Upper lobe of left lung (tissue), 6 donors: ENCODE measurements around the gene PLXNA4. TPM values are rescaled to one million over a fixed set of nuclear protein-coding genes. Genes with fewer than 3 reads are reported as not detected.

Experiments
- ATAC-seq, 2 donors: fragments of 200-7000 bp; cut with Tn5 transposase; one replicate each; pipeline ENCODE4 v1.9.1; 2022; ENCODE audit warnings: mild to moderate bottlenecking in 2 of 2, moderate library complexity in 2 of 2; ENCODE audit not compliant: low FRiP score in 2 of 2
- DNase-seq, 2 donors: peaks; one replicate each; pipeline ENCODE4 v3.0.0-alpha.2; 2019 to 2020
- H3K27ac ChIP-seq, 4 donors: fragments of 200-600 bp; sonication (generic); one replicate each; pipeline ENCODE4 v1.5.1; 2016 to 2019
- H3K27me3 ChIP-seq, 4 donors: fragments of 200-600 bp; sonication (generic); one replicate each; pipeline ENCODE4 v1.5.1; 2017 to 2019
- H3K36me3 ChIP-seq, 4 donors: fragments of 200-600 bp; sonication (generic); one replicate each; pipeline ENCODE4 v1.5.1; 2016 to 2019
- H3K4me1 ChIP-seq, 4 donors: fragments of 200-600 bp; sonication (generic); one replicate each; pipeline ENCODE4 v1.5.1; 2018 to 2019
- H3K4me3 ChIP-seq, 4 donors: fragments of 200-600 bp; sonication (generic); one replicate each; pipeline ENCODE4 v1.5.1; 2017 to 2019; ENCODE audit warnings: mild to moderate bottlenecking in 2 of 4, moderate library complexity in 1 of 4
- H3K9me3 ChIP-seq, 4 donors: fragments of 200-600 bp; sonication (generic); one replicate each; pipeline ENCODE4 v1.5.1; 2018 to 2019
- CTCF ChIP-seq, 6 experiments: fragments of 450-650 bp in 4 of 6; fragments of 200-600 bp in 2 of 6; sonication (generic) in 2 of 6; IDR thresholded peaks; one replicate each; pipeline ENCODE4 v1.5.1; 2016 to 2019; ENCODE audit warnings: antibody characterized with exemption in 6 of 6
- EP300 ChIP-seq, 4 donors: sonication (generic); formaldehyde crosslinking; IDR thresholded peaks; one replicate each; pipeline ENCODE4 v1.5.1; 2017; ENCODE audit warnings: antibody characterized with exemption in 4 of 4, control low read depth in 2 of 4
- POLR2A ChIP-seq, 4 donors: fragments of 450-650 bp; IDR thresholded peaks; one replicate each; pipeline ENCODE4 v1.5.1; 2016 to 2017; ENCODE audit warnings: antibody characterized with exemption in 4 of 4, mild to moderate bottlenecking in 2 of 4
- POLR2AphosphoS5 ChIP-seq, 2 donors: sonication (generic); formaldehyde crosslinking; IDR thresholded peaks; one replicate each; pipeline ENCODE4 v1.5.1; 2017; ENCODE audit warnings: antibody characterized with exemption in 2 of 2
- WGBS, 2 donors: methylation state at CpG; one replicate each; pipeline ENCODE4 v1.1.5; 2017 to 2018; 5-methylcytosine and 5-hydroxymethylcytosine counted together
- total RNA-seq, 6 donors: library from RNA; depleted of rRNA in 4 of 6; stranded (reverse); fragments of >200 nt in 4 of 6; gene quantifications; one replicate each; pipeline versions ENCODE4 v1.1.0 to v1.2.1, GENCODE V29; 2016 to 2021
- donor health status: DM: no; HTN: no; CAD: no; lungs with moderate emphysema.
- donor health status: DM: no; HTN: yes; CAD: no; lungs with severe emphysema.

Gene PLXNA4
- total RNA-seq, 6 donors from 2014 or later = 1.1 to 5.9 (median 2.6) TPM

GRCh38 chr7:132255115-132255797 lies 321.0 kb downstream of the PLXNA4 start:
- WGBS, 2 donors = 70 to 74% methylated on average over 3 of the region's 3 CpGs
- ATAC-seq = no peak

GRCh38 chr7:132254455-132254854 lies 321.8 kb downstream of the PLXNA4 start:
- H3K4me3 ChIP-seq = no peak overlapping the region
- no peak for TF ChIP-seq POLR2AphosphoS5 (IDR thresholded peaks at IDR 0.05)
- no peak for TF ChIP-seq POLR2A (IDR thresholded peaks at IDR 0.05)
- no peak for TF ChIP-seq EP300 (IDR thresholded peaks at IDR 0.05)
- no peak for TF ChIP-seq CTCF (IDR thresholded peaks at IDR 0.05)
- H3K9me3 ChIP-seq = no peaks in the 10 kb centered on the region

More at GRCh38 chr7:132255115-132255797, 321.0 kb downstream of the PLXNA4 start:
- Histone ChIP-seq H3K27me3 (no peaks in the 10 kb centered on the region), H3K36me3 (no peaks in the 10 kb centered on the region), H3K27ac (no peak overlapping the region), H3K4me1 (peaks cover 2 to 21% (median 10%) of the 10 kb centered on the region in 4 donors), H3K9me3 (no peaks in the 10 kb centered on the region), H3K4me3 (no peak overlapping the region)
- TF ChIP-seq POLR2A (IDR thresholded peaks at IDR 0.05) = no peak
- DNase-seq = peak in 1 of 2 donors; percentile 60

GRCh38 chr7:132252793-132253100 lies 323.5 kb downstream of the PLXNA4 start:
- peaks cover 2 to 24% (median 11%) of the 10 kb centered on the region in 4 donors for H3K4me1 ChIP-seq

More at GRCh38 chr7:132254455-132254854, 321.8 kb downstream of the PLXNA4 start:
- 86 to 94% methylated on average over 10 to 12 of the region's 12 CpGs for WGBS, 2 donors
- no peaks in the 10 kb centered on the region for H3K36me3 ChIP-seq
- H3K4me1 ChIP-seq = peaks cover 2 to 23% (median 11%) of the 10 kb centered on the region in 4 donors
- DNase-seq (peak in 1 of 2 donors; percentile 22), ATAC-seq (no peak)
- no peaks in the 10 kb centered on the region for H3K27me3 ChIP-seq
- H3K27ac ChIP-seq = no peak overlapping the region

GRCh38 chr7:132251327-132251659 lies 325.0 kb downstream of the PLXNA4 start:
- Histone ChIP-seq H3K27me3 (no peaks in the 10 kb centered on the region), H3K9me3 (no peaks in the 10 kb centered on the region), H3K4me3 (no peak overlapping the region), H3K4me1 (peaks cover 2 to 24% (median 11%) of the 10 kb centered on the region in 4 donors), H3K27ac (peak overlapping the region in 1 of 4 donors; percentile 35), H3K36me3 (no peaks in the 10 kb centered on the region)
- 33 to 36% methylated on average over 2 to 5 of the region's 5 CpGs for WGBS, 2 donors
- ATAC-seq (peak; percentile 63 to 95), DNase-seq (peak; percentile 60 to 93)
- TF ChIP-seq POLR2A (IDR thresholded peaks at IDR 0.05) = no peak
- TF ChIP-seq EP300 (IDR thresholded peaks at IDR 0.05) = peak in 1 of 4 donors; percentile 40
- no peak for TF ChIP-seq CTCF (IDR thresholded peaks at IDR 0.05)
- peak in 1 of 2 donors; percentile 35 for TF ChIP-seq POLR2AphosphoS5 (IDR thresholded peaks at IDR 0.05)

More at GRCh38 chr7:132252793-132253100, 323.5 kb downstream of the PLXNA4 start:
- Histone ChIP-seq H3K27me3 (no peaks in the 10 kb centered on the region), H3K4me3 (no peak overlapping the region), H3K27ac (no peak overlapping the region), H3K9me3 (no peaks in the 10 kb centered on the region), H3K36me3 (no peaks in the 10 kb centered on the region)
- no peak for ATAC-seq
- 29 to 57% methylated on average over 2 of the region's 2 CpGs for WGBS, 2 donors
- DNase-seq = no peak
- TF ChIP-seq POLR2AphosphoS5 (IDR thresholded peaks at IDR 0.05) (no peak), EP300 (IDR thresholded peaks at IDR 0.05) (no peak), CTCF (IDR thresholded peaks at IDR 0.05) (no peak), POLR2A (IDR thresholded peaks at IDR 0.05) (no peak)

- DNase-seq (no peak), ATAC-seq (no peak)
- WGBS, 2 donors = 40 to 58% methylated on average over 4 of the region's 4 CpGs
- no peaks in the 10 kb centered on the region for H3K36me3 ChIP-seq
- H3K4me1 ChIP-seq = peaks cover 2 to 18% (median 7%) of the 10 kb centered on the region in 4 donors
- H3K4me3 ChIP-seq = no peak overlapping the region
- TF ChIP-seq POLR2A (IDR thresholded peaks at IDR 0.05) = no peak
- no peak for TF ChIP-seq EP300 (IDR thresholded peaks at IDR 0.05)
- no peak for TF ChIP-seq CTCF (IDR thresholded peaks at IDR 0.05)
- TF ChIP-seq POLR2AphosphoS5 (IDR thresholded peaks at IDR 0.05) = no peak
- H3K27ac ChIP-seq = peak overlapping the region in 1 of 4 donors; percentile 45
- no peaks in the 10 kb centered on the region for H3K27me3 ChIP-seq
- H3K9me3 ChIP-seq = no peaks in the 10 kb centered on the region
Measured at GRCh38 chr7:132250480-132251326, 325.6 kb downstream of the PLXNA4 start.
